MCF 10A (cell line): Measurements from ENCODE around the gene PON3. TPM values are rescaled to one million over a fixed set of nuclear protein-coding genes. Genes with fewer than 3 reads are reported as not detected.

ENCODE experiments used
- BruUV-seq: library from RNA; stranded (reverse); fragments of 400-500 nt; replicated peaks from 2 replicates; lab custom pipeline; 2021; lab: Mats Ljungman, UMichigan
- CTCF ChIA-PET: fragments of 300-600 bp; sonication (Branson Sonifier 250); formaldehyde crosslinking; extraction: SDS; loops from one replicate; lab custom pipeline; 2021; ENCODE audit warnings: antibody characterized with exemption, inconsistent platforms; lab: Yijun Ruan, JAX
- POLR2A ChIA-PET: fragments of 300-600, 350-650 bp; sonication (Branson Sonifier 250); formaldehyde crosslinking; extraction: SDS; loops from one replicate; lab custom pipeline; 2020; ENCODE audit warnings: antibody characterized with exemption, inconsistent platforms; lab: Yijun Ruan, JAX
- DNase-seq: peaks from one replicate; pipeline ENCODE4 v3.0.0-alpha.2; 2018; ENCODE audit not compliant: unreplicated experiment
- H3K27ac Mint-ChIP-seq: one replicate; pipeline ENCODE4 v1.8.0; 2022; ENCODE audit warnings: mild to moderate bottlenecking, low read depth, mixed read lengths; ENCODE audit not compliant: unreplicated experiment
- H3K27me3 Mint-ChIP-seq: one replicate; pipeline ENCODE4 v1.8.0; 2022; ENCODE audit warnings: mixed read lengths; ENCODE audit not compliant: insufficient read depth, unreplicated experiment
- H3K36me3 Mint-ChIP-seq: one replicate; pipeline ENCODE4 v1.8.0; 2022; ENCODE audit warnings: mild to moderate bottlenecking, moderate library complexity, mixed read lengths; ENCODE audit not compliant: insufficient read depth, unreplicated experiment
- H3K4me1 Mint-ChIP-seq: one replicate; pipeline ENCODE4 v1.8.0; 2022; ENCODE audit warnings: mixed read lengths; ENCODE audit not compliant: insufficient read depth, unreplicated experiment
- H3K4me3 Mint-ChIP-seq: one replicate; pipeline ENCODE4 v1.8.0; 2022; ENCODE audit warnings: mild to moderate bottlenecking, moderate library complexity, mixed read lengths; ENCODE audit not compliant: unreplicated experiment
- H3K9me3 Mint-ChIP-seq: one replicate; pipeline ENCODE4 v1.8.0; 2022; ENCODE audit warnings: mixed read lengths; ENCODE audit not compliant: unreplicated experiment
- CTCF ChIP-seq: fragments of 200-600 bp; IDR thresholded peaks from one replicate; pipeline ENCODE4 v1.8.0; 2022; ENCODE audit warnings: antibody characterized with exemption, mild to moderate bottlenecking; ENCODE audit not compliant: unreplicated experiment
- intact Hi-C: fragments of 100-400 bp; cut with micrococcal nuclease; formaldehyde crosslinking; loops from 2 replicates; pipeline ENCODE4 v1.14.1; 2022
- total RNA-seq: library from RNA; stranded (reverse); gene quantifications from 2 replicates; pipeline ENCODE4 v1.2.3, GENCODE V29; 2022

The PON3 gene
- total RNA-seq, 1 experiment from 2014 or later, result not detected

GRCh38 chr7:95312561-95312960 is 83.6 kb downstream of the PON3 start:
- CTCF ChIA-PET, result no interaction called here
- no TSS peak for BruUV-seq
- POLR2A ChIA-PET, result no interaction called here

GRCh38 chr7:95311389-95311788 is 84.8 kb downstream of the PON3 start:
- Mint-ChIP-seq H3K36me3 (no peaks in the 10 kb centered on the region), H3K4me1 (no peaks in the 10 kb centered on the region), H3K27me3 (peaks cover 29% of the 10 kb centered on the region), H3K9me3 (peaks cover 7% of the 10 kb centered on the region), H3K27ac (no peak overlapping the region), H3K4me3 (no peak overlapping the region)
- ChIA-PET POLR2A (interaction anchor here (0.6 kb wide), 1 partner anchor 1533 kb away, joined by 3 read pairs; no protein-coding TSS in a partner anchor), CTCF (no interaction called here)
- no peak for DNase-seq
- BruUV-seq, result no TSS peak
- intact Hi-C loops, result no loop called here
- no peak for TF ChIP-seq CTCF

More at GRCh38 chr7:95312561-95312960, 83.6 kb downstream of the PON3 start:
- Mint-ChIP-seq H3K27me3 (peaks cover 29% of the 10 kb centered on the region), H3K36me3 (no peaks in the 10 kb centered on the region), H3K27ac (no peak overlapping the region), H3K4me1 (no peaks in the 10 kb centered on the region), H3K4me3 (no peak overlapping the region), H3K9me3 (peaks cover 7% of the 10 kb centered on the region)
- intact Hi-C loops, result no loop called here
- DNase-seq, result no peak
- no peak for TF ChIP-seq CTCF

GRCh38 chr7:95309951-95310350 is 86.2 kb downstream of the PON3 start:
- peaks cover 33% of the 10 kb centered on the region for H3K27me3 Mint-ChIP-seq
- H3K9me3 Mint-ChIP-seq, result peaks cover 7% of the 10 kb centered on the region
- H3K4me1 Mint-ChIP-seq, result no peaks in the 10 kb centered on the region
- H3K4me3 Mint-ChIP-seq, result no peak overlapping the region
- BruUV-seq, result no TSS peak
- ChIA-PET CTCF (no interaction called here), POLR2A (interaction anchor here (0.7 to 0.8 kb wide), 2 partner anchors 21 to 90 kb away, joined by 3 read pairs; no protein-coding TSS in a partner anchor)
- TF ChIP-seq CTCF, result no peak
- intact Hi-C loops, result no loop called here
- no peak for DNase-seq
- no peaks in the 10 kb centered on the region for H3K36me3 Mint-ChIP-seq
- no peak overlapping the region for H3K27ac Mint-ChIP-seq

Other genes with a start within 250 kb of the PON3 start
- gene PON1, start 71.8 kb downstream of the PON3 start, total RNA-seq, result not detected in 2 replicates
- gene PON2, start 38.7 kb upstream of the PON3 start, total RNA-seq, result 120 and 140 TPM in 2 replicates
- not detected in 2 replicates for gene ASB4, start 89.6 kb upstream of the PON3 start, total RNA-seq
- gene PDK4, start 200.1 kb upstream of the PON3 start, total RNA-seq, result 1.2 and 1.3 TPM in 2 replicates